Psoas muscle (tissue), 8 donors: ENCODE data around the gene SMIM28. TPM values are rescaled to one million over a fixed set of nuclear protein-coding genes. Genes with fewer than 3 reads are reported as not detected.

ENCODE experiments used
- ATAC-seq, 4 donors: fragments of 200-7000 bp; cut with Tn5 transposase; one replicate each; pipeline ENCODE4 v1.9.1; 2020; ENCODE audit warnings: moderate library complexity in 3 of 4, mild to moderate bottlenecking in 2 of 4
- DNase-seq, 2 donors: peaks; one replicate each; pipeline ENCODE4 v3.0.0-alpha.2; 2020
- H3K27ac ChIP-seq: fragments of 200-600 bp; one replicate; pipeline ENCODE4 v1.8.0; 2022
- H3K27me3 ChIP-seq, 3 donors: fragments of 200-600 bp in 1 of 3; one replicate each; pipeline versions ENCODE4 v1.6.1 to v1.8.0; 2013 to 2022; ENCODE audit warnings: low read length in 2 of 3, mild to moderate bottlenecking in 2 of 3, moderate library complexity in 1 of 3; ENCODE audit not compliant: insufficient read depth in 3 of 3
- H3K36me3 ChIP-seq, 2 donors: fragments of 200-600 bp in 1 of 2; one replicate each; pipeline versions ENCODE4 v1.6.1 to v1.8.0; 2013 to 2022; ENCODE audit warnings: low read depth in 1 of 2, mild to moderate bottlenecking in 1 of 2, moderate library complexity in 1 of 2; ENCODE audit not compliant: insufficient read depth in 1 of 2
- H3K4me1 ChIP-seq: fragments of 200-600 bp; one replicate; pipeline ENCODE4 v1.8.0; 2022
- H3K4me3 ChIP-seq: fragments of 200-600 bp; one replicate; pipeline ENCODE4 v1.8.0; 2022; ENCODE audit warnings: mild to moderate bottlenecking
- H3K9me3 ChIP-seq: fragments of 200-600 bp; one replicate; pipeline ENCODE4 v1.8.0; 2022
- CTCF ChIP-seq: fragments of 200-600 bp; IDR thresholded peaks from one replicate; pipeline ENCODE4 v1.8.0; 2022; ENCODE audit warnings: antibody characterized with exemption
- WGBS, 3 donors: extraction: QIAGEN DNeasy Blood & Tissue Kit; methylation state at CpG; one replicate each; pipeline versions ENCODE4 v1.1.6 to v1.1.7; 2013; 5-methylcytosine and 5-hydroxymethylcytosine counted together
- intact Hi-C, 2 donors: fragments of 100-400 bp; cut with DNase I; formaldehyde crosslinking; loops; one replicate each; pipeline versions ENCODE4 v1.11.0 to v1.14.2; 2022
- polyA plus RNA-seq, 3 donors: library from polyadenylated mRNA; stranded (reverse); fragments of 200-250 nt; gene quantifications; one replicate each; pipeline ENCODE4 v1.2.3, GENCODE V29; 2013
- total RNA-seq, 4 donors: library from RNA; stranded (reverse); fragmentation: NEBNext Ultra II Directional in 2 of 4; extraction: Animal tissue kit (Norgen Biotek cat#: 25700) in 2 of 4; gene quantifications; one replicate each; pipeline versions ENCODE4 v1.2.1 to v1.2.4, GENCODE V29; 2021 to 2023
- donor health status: healthy with polysubstance abuse.
- donor health status: DM: no; HTN: no; CAD: no; lungs with moderate emphysema.
- donor health status: Bipolar disorder and iron deficiency.
- donor health status: healthy.
- donor health status: DM: yes; HTN: yes; CAD: no.
- donor health status: DM: no; HTN: no; CAD: no.
- donor health status: DM: no; HTN: no; CAD: no.
- donor health status: DM: yes; HTN: yes; CAD: no.

SMIM28 gene
- total and polyA plus RNA-seq, 7 donors = not detected

GRCh38 chr6:138387577-138388368 lies 10.1 kb downstream of the SMIM28 start:
- no peak overlapping the region for H3K27ac ChIP-seq
- no peaks in the 10 kb centered on the region for H3K27me3 ChIP-seq
- 89 to 94% (median 91%) methylated on average over 8 of the region's 8 CpGs for WGBS, 3 donors
- no peak overlapping the region for H3K4me3 ChIP-seq
- H3K4me1 ChIP-seq = no peaks in the 10 kb centered on the region
- ATAC-seq = no peak
- H3K9me3 ChIP-seq = no peaks in the 10 kb centered on the region
- H3K36me3 ChIP-seq = no peaks in the 10 kb centered on the region
- TF ChIP-seq CTCF = no peak
- no peak for DNase-seq
- intact Hi-C loops = no loop called here

GRCh38 chr6:138389551-138389950 lies 11.8 kb downstream of the SMIM28 start:
- Histone ChIP-seq H3K27ac (no peak overlapping the region), H3K27me3 (no peaks in the 10 kb centered on the region), H3K9me3 (no peaks in the 10 kb centered on the region), H3K4me1 (no peaks in the 10 kb centered on the region), H3K36me3 (no peaks in the 10 kb centered on the region), H3K4me3 (no peak overlapping the region)
- intact Hi-C loops = no loop called here
- DNase-seq = no peak
- ATAC-seq = no peak
- WGBS, 3 donors = 85 to 91% (median 88%) methylated on average over 5 of the region's 5 CpGs
- TF ChIP-seq CTCF = no peak

GRCh38 chr6:138393871-138394783 lies 16.4 kb downstream of the SMIM28 start:
- ATAC-seq = no peak
- H3K4me3 ChIP-seq = no peak overlapping the region
- no peak for DNase-seq
- intact Hi-C loops = no loop called here
- H3K27me3 ChIP-seq = no peaks in the 10 kb centered on the region
- no peaks in the 10 kb centered on the region for H3K36me3 ChIP-seq
- no peaks in the 10 kb centered on the region for H3K9me3 ChIP-seq
- 78 to 82% (median 80%) methylated on average over 5 of the region's 5 CpGs for WGBS, 3 donors
- H3K4me1 ChIP-seq = no peaks in the 10 kb centered on the region
- no peak overlapping the region for H3K27ac ChIP-seq
- TF ChIP-seq CTCF = no peak

GRCh38 chr6:138396709-138397108 lies 19.0 kb downstream of the SMIM28 start:
- Histone ChIP-seq H3K4me3 (no peak overlapping the region), H3K4me1 (no peaks in the 10 kb centered on the region), H3K36me3 (no peaks in the 10 kb centered on the region), H3K27ac (no peak overlapping the region), H3K9me3 (no peaks in the 10 kb centered on the region), H3K27me3 (no peaks in the 10 kb centered on the region)
- intact Hi-C loops = no loop called here
- no peak for DNase-seq
- 87 to 90% (median 88%) methylated on average over 5 of the region's 5 CpGs for WGBS, 3 donors
- TF ChIP-seq CTCF = no peak
- no peak for ATAC-seq
